ENCODE measurements around the gene MTRR. TPM values are rescaled to one million over a fixed set of nuclear protein-coding genes. Genes with fewer than 3 reads are reported as not detected.

MTRR gene
- total and polyA plus RNA-seq, 11 donors = 9.5 to 42.2 (median 28.7) TPM

- WGBS, 4 donors = 0 to 3% (median 2%) methylated on average over 7 to 76 of the region's 76 CpGs
- intact Hi-C loops (cut with DNase I) = loop anchor here in 3 of 10 donors (5.0 to 10.0 kb wide), 2 partner anchors 1083 to 1086 kb away; no protein-coding TSS in a partner anchor
- peaks cover 0 to 40% (median 28%) of the 10 kb centered on the region in 9 donors for H3K27me3 ChIP-seq
These were observed 18.3 kb upstream of the MTRR start, which contains the start of gene CFAP90 for GRCh38 chr5:7850395-7851239. TSS of gene CFAP90 (minus strand) at chr5:7851133. CDS start at chr5:7851021, 112 bp downstream.

DNA sequence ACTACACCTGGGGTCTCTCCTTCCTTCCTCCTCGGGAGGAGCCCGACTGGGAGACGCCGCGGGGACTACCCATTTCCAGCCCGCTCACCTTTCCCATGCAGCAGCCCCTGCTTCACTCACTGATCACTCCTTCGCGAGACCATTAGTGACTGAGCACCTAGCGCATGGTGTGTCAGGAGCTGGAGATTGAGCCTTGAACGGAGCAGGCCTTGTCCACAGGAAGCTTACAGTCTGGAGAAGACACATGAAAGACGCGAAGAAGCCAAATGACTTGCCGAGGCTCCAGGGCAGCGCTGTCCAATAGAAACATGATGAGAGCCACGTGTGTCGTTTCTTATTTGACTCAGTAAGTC, 17.7 kb upstream of the MTRR start:
- no peak for ATAC-seq

More at GRCh38 chr5:7850395-7851239, 18.3 kb upstream of the MTRR start, which contains the start of gene CFAP90:
- TF ChIP-seq POLR2A (IDR thresholded peaks at IDR 0.05) = no peak
- TF ChIP-seq, protein P1, sequence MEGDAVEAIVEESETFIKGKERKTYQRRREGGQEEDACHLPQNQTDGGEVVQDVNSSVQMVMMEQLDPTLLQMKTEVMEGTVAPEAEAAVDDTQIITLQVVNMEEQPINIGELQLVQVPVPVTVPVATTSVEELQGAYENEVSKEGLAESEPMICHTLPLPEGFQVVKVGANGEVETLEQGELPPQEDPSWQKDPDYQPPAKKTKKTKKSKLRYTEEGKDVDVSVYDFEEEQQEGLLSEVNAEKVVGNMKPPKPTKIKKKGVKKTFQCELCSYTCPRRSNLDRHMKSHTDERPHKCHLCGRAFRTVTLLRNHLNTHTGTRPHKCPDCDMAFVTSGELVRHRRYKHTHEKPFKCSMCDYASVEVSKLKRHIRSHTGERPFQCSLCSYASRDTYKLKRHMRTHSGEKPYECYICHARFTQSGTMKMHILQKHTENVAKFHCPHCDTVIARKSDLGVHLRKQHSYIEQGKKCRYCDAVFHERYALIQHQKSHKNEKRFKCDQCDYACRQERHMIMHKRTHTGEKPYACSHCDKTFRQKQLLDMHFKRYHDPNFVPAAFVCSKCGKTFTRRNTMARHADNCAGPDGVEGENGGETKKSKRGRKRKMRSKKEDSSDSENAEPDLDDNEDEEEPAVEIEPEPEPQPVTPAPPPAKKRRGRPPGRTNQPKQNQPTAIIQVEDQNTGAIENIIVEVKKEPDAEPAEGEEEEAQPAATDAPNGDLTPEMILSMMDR (IDR thresholded peaks at IDR 0.05) = peak in 5 of 12 donors; percentile 11 to 48 (median 32)
- no peaks in the 10 kb centered on the region for H3K9me3 ChIP-seq
- DNase-seq = peak; percentile 29 to 71 (median 42)
- H3K4me1 ChIP-seq = peaks cover 0 to 20% (median 9%) of the 10 kb centered on the region in 12 donors
- no peak within 1 kb of the TSS for H3K27ac ChIP-seq
- no peaks in the 10 kb centered on the region for H3K36me3 ChIP-seq
- peak within 1 kb of the TSS; percentile 37 to 60 (median 52) for H3K4me3 ChIP-seq
- peak in 3 of 4 donors; percentile 68 to 76 (median 72) for ATAC-seq

GRCh38 chr5:7851617-7852289, 17.2 kb upstream of the MTRR start:
- no peak for DNase-seq
- intact Hi-C loops (cut with DNase I) = loop anchor here in 3 of 10 donors (5.0 to 10.0 kb wide), 2 partner anchors 1084 to 1087 kb away; no protein-coding TSS in a partner anchor
- no peak for TF ChIP-seq POLR2A (IDR thresholded peaks at IDR 0.05)
- TF ChIP-seq, protein P1 (IDR thresholded peaks at IDR 0.05) = no peak
- Histone ChIP-seq H3K4me3 (no peak overlapping the region), H3K9me3 (no peaks in the 10 kb centered on the region), H3K4me1 (peaks cover 0 to 20% (median 9%) of the 10 kb centered on the region in 12 donors), H3K36me3 (no peaks in the 10 kb centered on the region), H3K27ac (no peak overlapping the region), H3K27me3 (peaks cover 0 to 40% (median 26%) of the 10 kb centered on the region in 9 donors)
- no peak for ATAC-seq
- 82 to 91% (median 86%) methylated on average over 8 of the region's 8 CpGs for WGBS, 4 donors

More for the DNA sequence above, 17.7 kb upstream of the MTRR start:
- no peak overlapping the region for H3K27ac ChIP-seq
- intact Hi-C loops (cut with DNase I) = loop anchor here in 3 of 10 donors (5.0 to 10.0 kb wide), 2 partner anchors 1084 to 1086 kb away; no protein-coding TSS in a partner anchor
- H3K36me3 ChIP-seq = no peaks in the 10 kb centered on the region
- 55 to 60% (median 58%) methylated on average over 16 of the region's 16 CpGs for WGBS, 4 donors
- H3K4me1 ChIP-seq = peaks cover 0 to 20% (median 9%) of the 10 kb centered on the region in 12 donors
- no peak for DNase-seq
- no peak for TF ChIP-seq POLR2A (IDR thresholded peaks at IDR 0.05)
- TF ChIP-seq, protein P1 (IDR thresholded peaks at IDR 0.05) = no peak
- no peaks in the 10 kb centered on the region for H3K9me3 ChIP-seq
- peaks cover 0 to 40% (median 26%) of the 10 kb centered on the region in 9 donors for H3K27me3 ChIP-seq
- peak overlapping the region in 11 of 12 donors; percentile 42 to 60 (median 55) for H3K4me3 ChIP-seq
